Activated T-helper 2 cell treated with anti-CD3 and anti-CD28 coated beads, Interferon-gamma antibody, Interleukin-2, Interleukin-4, amounts not matched to agents 10 μg/mL and 5 μg/mL and 100 μg/mL, durations not matched to agents 14 hours and 24 hours and 36 hours (primary cell): ENCODE measurements around the gene ATXN3. TPM values are rescaled to one million over a fixed set of nuclear protein-coding genes. Genes with fewer than 3 reads are reported as not detected.
A peak's percentile ranks its signal among the peaks of the same experiment; 100 is the strongest.
"Not testable (repeated sequence)": the region's sequence is repeated elsewhere in the genome, so short reads cannot be mapped to it uniquely, and the experiment has no call there.

Source experiments
- DNase-seq: peaks from one replicate; pipeline ENCODE4 v3.0.0; 2021; ENCODE audit warnings: low spot score
- H3K27ac Mint-ChIP-seq: one replicate; pipeline ENCODE4 v1.8.0; 2021; ENCODE audit warnings: mixed read lengths
- H3K27me3 Mint-ChIP-seq: one replicate; pipeline ENCODE4 v1.8.0; 2021; ENCODE audit warnings: low read depth, mixed read lengths
- H3K36me3 Mint-ChIP-seq: one replicate; pipeline ENCODE4 v1.8.0; 2021; ENCODE audit warnings: low read depth, mixed read lengths
- H3K4me1 Mint-ChIP-seq: one replicate; pipeline ENCODE4 v1.8.0; 2021; ENCODE audit warnings: low read depth, mixed read lengths
- H3K4me3 Mint-ChIP-seq: one replicate; pipeline ENCODE4 v1.8.0; 2021; ENCODE audit warnings: low read depth, mild to moderate bottlenecking, moderate library complexity, mixed read lengths
- H3K9me3 Mint-ChIP-seq: one replicate; pipeline ENCODE4 v1.8.0; 2021; ENCODE audit warnings: mixed read lengths
- intact Hi-C: fragments of 100-400 bp; cut with micrococcal nuclease; formaldehyde crosslinking; loops from one replicate; pipeline ENCODE4 v1.15.1; 2023
- total RNA-seq: library from RNA; stranded (reverse); gene quantifications from 2 replicates; pipeline ENCODE4 v1.2.3, GENCODE V29; 2022

The ATXN3 gene
- total RNA-seq, 1 donor from 2014 or later = 31.1 TPM

DNA sequence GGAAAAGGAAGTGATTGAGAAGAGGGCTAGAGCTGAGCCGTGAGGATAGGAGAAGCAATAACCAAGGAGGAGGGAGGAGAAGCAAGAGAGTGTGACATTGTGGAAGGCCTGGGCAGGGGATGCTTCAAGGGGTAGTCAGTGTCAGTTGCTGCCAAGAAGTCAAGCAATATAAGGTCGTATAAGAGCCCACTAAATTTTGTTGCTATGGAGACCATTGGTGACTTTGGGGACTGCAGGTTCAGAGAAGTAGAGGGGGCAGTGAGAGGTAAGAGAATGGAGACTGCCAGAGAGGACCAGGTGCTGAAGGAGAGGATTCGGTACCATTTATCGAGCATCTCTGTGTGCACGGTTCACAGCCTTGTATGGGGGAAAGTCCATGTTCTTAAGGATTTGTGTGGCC is 3.1 kb upstream of the ATXN3 start:
- Mint-ChIP-seq H3K9me3 (no peaks in the 10 kb centered on the region), H3K36me3 (no peaks in the 10 kb centered on the region), H3K4me3 (no peak overlapping the region), H3K27ac (no peak overlapping the region), H3K4me1 (peaks cover 21% of the 10 kb centered on the region), H3K27me3 (no peaks in the 10 kb centered on the region)
- no peak for DNase-seq
- intact Hi-C loops = no loop called here

GRCh38 chr14:92108345-92109254 is 2.2 kb upstream of the ATXN3 start:
- intact Hi-C loops = no loop called here
- H3K27me3 Mint-ChIP-seq = no peaks in the 10 kb centered on the region

GRCh38 chr14:92105893-92106142 is 564 bp downstream of the ATXN3 start:
- H3K4me3 Mint-ChIP-seq = peak overlapping the region; percentile 99
- H3K27me3 Mint-ChIP-seq = no peaks in the 10 kb centered on the region
- no peaks in the 10 kb centered on the region for H3K9me3 Mint-ChIP-seq
- peak overlapping the region; percentile 96 for H3K27ac Mint-ChIP-seq
- intact Hi-C loops = loop anchor here (1.0 kb wide), 2 partner anchors 15 to 66 kb away; partner anchors contain the start of genes CPSF2, NDUFB1 and TRIP11
- no peaks in the 10 kb centered on the region for H3K36me3 Mint-ChIP-seq
- no peak for DNase-seq
- peaks cover 29% of the 10 kb centered on the region for H3K4me1 Mint-ChIP-seq

More at GRCh38 chr14:92108345-92109254, 2.2 kb upstream of the ATXN3 start:
- Mint-ChIP-seq H3K4me3 (no peak overlapping the region), H3K36me3 (no peaks in the 10 kb centered on the region), H3K9me3 (no peaks in the 10 kb centered on the region), H3K27ac (no peak overlapping the region), H3K4me1 (peaks cover 21% of the 10 kb centered on the region)
- no peak for DNase-seq

GRCh38 chr14:92105073-92105892 is 1.1 kb downstream of the ATXN3 start:
- H3K27me3 Mint-ChIP-seq = no peaks in the 10 kb centered on the region
- H3K4me1 Mint-ChIP-seq = peaks cover 29% of the 10 kb centered on the region
- H3K36me3 Mint-ChIP-seq = no peaks in the 10 kb centered on the region
- no peak for DNase-seq
- H3K27ac Mint-ChIP-seq = peak overlapping the region; percentile 96
- intact Hi-C loops = no loop called here
- H3K4me3 Mint-ChIP-seq = peak overlapping the region; percentile 99
- H3K9me3 Mint-ChIP-seq = no peaks in the 10 kb centered on the region

DNA sequence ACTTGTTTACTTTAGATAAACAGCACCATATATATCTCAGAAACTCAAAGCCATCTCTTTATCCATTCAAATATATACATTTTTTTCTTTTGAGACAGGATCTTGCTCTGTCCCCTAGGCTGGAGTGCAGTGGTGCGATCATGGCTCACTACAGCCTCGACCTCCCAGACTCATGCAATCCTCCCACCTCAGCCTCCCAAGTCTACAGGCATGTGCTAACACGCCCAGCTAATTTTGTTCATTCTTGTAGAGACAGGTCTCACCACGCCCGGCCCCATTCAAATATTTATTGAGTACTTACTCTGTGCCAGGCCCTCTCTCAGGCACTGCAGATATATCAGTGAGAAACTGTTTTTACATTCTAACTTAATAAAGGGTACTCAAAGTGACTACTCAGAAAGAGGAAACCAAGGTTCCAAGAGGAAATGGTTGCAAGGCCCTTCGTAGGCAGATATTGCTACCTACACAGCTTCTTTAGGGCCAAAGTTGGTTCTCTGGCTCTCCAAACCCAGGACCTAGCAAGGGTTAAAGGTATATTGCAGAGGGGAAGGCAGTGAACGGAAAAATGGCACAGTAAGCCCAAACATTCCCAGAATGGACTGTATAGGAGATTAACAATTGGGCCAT is 2.9 kb downstream of the ATXN3 start:
- Mint-ChIP-seq H3K9me3 (no peaks in the 10 kb centered on the region), H3K4me3 (no peak overlapping the region), H3K4me1 (peaks cover 29% of the 10 kb centered on the region), H3K27me3 (no peaks in the 10 kb centered on the region), H3K36me3 (no peaks in the 10 kb centered on the region), H3K27ac (no peak overlapping the region)
- intact Hi-C loops = no loop called here
- DNase-seq = no peak

GRCh38 chr14:92099802-92100201 is 6.6 kb downstream of the ATXN3 start:
- Mint-ChIP-seq H3K9me3 (no peaks in the 10 kb centered on the region), H3K4me1 (peaks cover 12% of the 10 kb centered on the region), H3K27me3 (no peaks in the 10 kb centered on the region), H3K4me3 (no peak overlapping the region), H3K36me3 (peaks cover 5% of the 10 kb centered on the region), H3K27ac (no peak overlapping the region)
- intact Hi-C loops = no loop called here
- DNase-seq = no peak

- intact Hi-C loops = no loop called here
- H3K27me3 Mint-ChIP-seq = no peaks in the 10 kb centered on the region
- H3K36me3 Mint-ChIP-seq = peaks cover 18% of the 10 kb centered on the region
- no peaks in the 10 kb centered on the region for H3K9me3 Mint-ChIP-seq
- no peak overlapping the region for H3K27ac Mint-ChIP-seq
- DNase-seq = no peak
- H3K4me3 Mint-ChIP-seq = no peak overlapping the region
- no peaks in the 10 kb centered on the region for H3K4me1 Mint-ChIP-seq
Measured at GRCh38 chr14:92093320-92093719, 13.1 kb downstream of the ATXN3 start.

DNA sequence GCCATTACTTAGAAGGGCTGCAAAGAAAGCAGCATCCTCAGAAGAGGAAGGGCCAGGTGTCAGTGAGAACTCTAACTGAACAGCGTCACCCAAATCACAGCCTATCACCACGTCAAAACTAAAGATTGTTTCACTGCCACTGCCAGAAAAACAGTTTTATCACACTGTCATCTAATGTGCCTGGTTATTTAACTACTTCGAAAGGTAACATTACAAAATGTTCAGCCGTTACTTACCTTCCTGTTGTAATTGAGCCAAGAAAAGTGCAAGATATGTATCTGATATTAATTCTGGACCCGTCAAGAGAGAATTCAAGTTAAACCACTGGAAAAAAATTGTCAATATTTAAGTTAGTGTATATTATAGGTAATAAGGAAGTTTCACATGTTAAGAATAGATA is 17.9 kb downstream of the ATXN3 start:
- intact Hi-C loops = no loop called here
- H3K36me3 Mint-ChIP-seq = peaks cover 34% of the 10 kb centered on the region
- H3K4me1 Mint-ChIP-seq = no peaks in the 10 kb centered on the region
- H3K27me3 Mint-ChIP-seq = no peaks in the 10 kb centered on the region
- H3K27ac Mint-ChIP-seq = no peak overlapping the region
- H3K9me3 Mint-ChIP-seq = no peaks in the 10 kb centered on the region
- no peak overlapping the region for H3K4me3 Mint-ChIP-seq
- no peak for DNase-seq

GRCh38 chr14:92074555-92074954 is 31.8 kb downstream of the ATXN3 start:
- Mint-ChIP-seq H3K27me3 (no peaks in the 10 kb centered on the region), H3K27ac (no peak overlapping the region), H3K4me1 (no peaks in the 10 kb centered on the region), H3K9me3 (no peaks in the 10 kb centered on the region), H3K4me3 (no peak overlapping the region), H3K36me3 (peaks cover 25% of the 10 kb centered on the region)
- DNase-seq = no peak
- intact Hi-C loops = no loop called here

DNA sequence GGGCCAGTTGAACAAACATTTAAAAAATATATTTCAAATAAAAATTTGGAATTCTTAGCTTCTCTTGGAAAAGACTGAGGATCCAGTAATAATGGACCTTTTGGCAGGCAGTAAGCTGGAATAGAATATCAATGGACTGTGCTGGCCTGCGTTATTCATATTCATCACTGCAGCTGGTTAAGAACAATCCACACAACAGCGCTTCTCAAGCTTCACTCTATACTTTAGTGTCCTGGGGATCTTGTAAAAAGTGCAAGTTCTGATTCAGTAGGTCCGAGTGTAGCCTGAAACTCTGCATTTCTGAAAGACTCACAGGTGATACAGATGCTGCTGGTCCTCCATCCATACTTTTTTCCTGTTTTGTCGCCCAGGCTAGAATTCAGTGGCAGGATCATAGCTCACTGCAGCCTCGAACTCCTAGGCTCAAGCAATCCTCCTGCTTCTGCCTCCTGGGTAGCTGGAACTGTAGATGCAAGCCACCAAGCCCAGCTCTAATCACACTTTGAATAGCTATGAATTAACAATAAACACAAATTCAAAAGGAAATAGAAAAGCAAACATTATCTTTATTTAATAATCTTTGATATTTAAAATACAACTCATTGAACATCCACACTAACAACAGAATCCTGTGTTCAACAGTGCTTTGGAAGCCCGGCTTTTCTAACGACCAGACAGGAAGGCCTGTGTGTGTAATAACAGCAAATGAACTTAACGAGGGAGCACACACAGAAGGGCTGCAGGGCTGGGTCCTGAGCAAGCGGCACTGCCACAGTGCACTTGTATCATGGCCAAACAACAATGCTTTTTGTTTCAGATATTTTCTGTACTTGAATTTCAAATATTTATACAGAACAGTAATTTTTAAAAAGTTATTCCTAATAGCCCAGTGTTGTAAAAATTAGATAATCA is 48.1 kb downstream of the ATXN3 start:
- no peak overlapping the region for H3K27ac Mint-ChIP-seq
- intact Hi-C loops = no loop called here
- H3K36me3 Mint-ChIP-seq = peaks cover 7% of the 10 kb centered on the region
- H3K27me3 Mint-ChIP-seq = no peaks in the 10 kb centered on the region
- H3K4me1 Mint-ChIP-seq = no peaks in the 10 kb centered on the region
- H3K9me3 Mint-ChIP-seq = no peaks in the 10 kb centered on the region
- H3K4me3 Mint-ChIP-seq = no peak overlapping the region
- no peak for DNase-seq

DNA sequence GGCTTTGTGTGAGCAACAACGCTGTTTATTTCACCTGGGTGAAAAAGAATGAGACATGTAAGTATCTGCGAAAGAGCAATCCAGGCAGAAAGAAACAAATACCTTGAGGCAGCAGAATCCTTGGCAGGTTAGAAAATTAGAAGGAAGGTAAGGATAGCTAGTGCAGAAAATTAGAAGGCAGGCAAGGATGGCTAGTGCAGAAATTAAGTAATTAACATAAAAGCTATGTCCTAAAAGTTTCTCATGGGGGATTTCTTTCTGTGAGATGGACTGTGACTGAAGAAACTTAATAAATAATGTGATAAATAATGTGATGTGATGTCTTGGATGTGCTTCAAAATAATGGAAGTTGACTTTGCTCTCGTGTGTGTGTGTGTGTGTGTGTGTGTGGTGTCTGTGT is 56.6 kb downstream of the ATXN3 start:
- Mint-ChIP-seq H3K4me3 (no peak overlapping the region), H3K4me1 (no peaks in the 10 kb centered on the region), H3K27ac (no peak overlapping the region), H3K36me3 (peaks cover 5% of the 10 kb centered on the region), H3K9me3 (peaks cover 11% of the 10 kb centered on the region), H3K27me3 (no peaks in the 10 kb centered on the region)
- no peak for DNase-seq
- intact Hi-C loops = no loop called here

GRCh38 chr14:92049221-92049620 is 57.2 kb downstream of the ATXN3 start:
- not testable (repeated sequence) for H3K4me1 Mint-ChIP-seq

More at GRCh38 chr14:92049221-92049620, 57.2 kb downstream of the ATXN3 start:
- peaks cover 11% of the 10 kb centered on the region for H3K9me3 Mint-ChIP-seq
- H3K36me3 Mint-ChIP-seq, H3K27ac Mint-ChIP-seq, H3K27me3 Mint-ChIP-seq, intact Hi-C loops, DNase-seq, H3K4me3 Mint-ChIP-seq: not testable (repeated sequence)
